ENCODE measurements around the gene IL13RA1.
"Not testable (repeated sequence)": the region's sequence is repeated elsewhere in the genome, so short reads cannot be mapped to it uniquely, and the experiment has no call there.

IL13RA1 gene

GRCh38 chrX:118795528-118796280, 68.3 kb downstream of the IL13RA1 start:
- DNase-seq, result no peak

- no peak for DNase-seq
These were observed 75.5 kb downstream of the IL13RA1 start for GRCh38 chrX:118802857-118803256.

- DNase-seq, result peak; percentile 36
These were observed 80.0 kb downstream of the IL13RA1 start for GRCh38 chrX:118807151-118808017.

- not testable (repeated sequence) for DNase-seq
These were observed 89.9 kb downstream of the IL13RA1 start for GRCh38 chrX:118817257-118817656.

- peak; percentile 60 for DNase-seq
These were observed 96.1 kb downstream of the IL13RA1 start, which contains the start of gene ZCCHC12 for GRCh38 chrX:118823263-118824172. Gene ZCCHC12, plus strand, starts transcription at chrX:118823824. Its CDS starts 1,421 bp downstream, at chrX:118825245.

GRCh38 chrX:118824173-118824730, 96.8 kb downstream of the IL13RA1 start:
- DNase-seq, result no peak

- no peak for DNase-seq
These were observed 97.8 kb downstream of the IL13RA1 start for GRCh38 chrX:118825227-118825626.

GRCh38 chrX:118839334-118839958, 112.0 kb downstream of the IL13RA1 start:
- no peak for DNase-seq
